ENCODE data around the gene USP22.

- TF ChIP-seq EP300 (IDR thresholded peaks at IDR 0.05) (no peak), POLR2A (IDR thresholded peaks at IDR 0.05) (no peak), CTCF (IDR thresholded peaks at IDR 0.05) (peak; percentile 7 to 58 (median 46))
These were observed 2.8 kb downstream of the USP22 start for GRCh38 chr17:21039839-21040575.

Data from gastroesophageal sphincter (tissue), 3 donors.